Measurements from ENCODE around the gene RIT2. TPM values are rescaled to one million over a fixed set of nuclear protein-coding genes. Genes with fewer than 3 reads are reported as not detected.

Gene RIT2
- not detected for total RNA-seq

- TF ChIP-seq CTCF (IDR thresholded peaks at IDR 0.05; ENCODE audit: low read depth): no peak
Measured at GRCh38 chr18:43115076-43115921, at the start of gene RIT2. Gene RIT2, minus strand, starts transcription at chr18:43115685.

- no peak for TF ChIP-seq CTCF (IDR thresholded peaks at IDR 0.05; ENCODE audit: low read depth)
Measured at GRCh38 chr18:43161528-43161927, 46.0 kb upstream of the RIT2 start.

GRCh38 chr18:43160509-43160908, 45.0 kb upstream of the RIT2 start:
- TF ChIP-seq CTCF (IDR thresholded peaks at IDR 0.05; ENCODE audit: low read depth): no peak

- TF ChIP-seq CTCF (IDR thresholded peaks at IDR 0.05; ENCODE audit: low read depth): no peak
Measured at GRCh38 chr18:43159926-43160325, 44.4 kb upstream of the RIT2 start.

GRCh38 chr18:43159086-43159770, 43.7 kb upstream of the RIT2 start:
- no peak for TF ChIP-seq CTCF (IDR thresholded peaks at IDR 0.05; ENCODE audit: low read depth)

- no peak for TF ChIP-seq CTCF (IDR thresholded peaks at IDR 0.05; ENCODE audit: low read depth)
Measured at GRCh38 chr18:43158381-43158780, 42.9 kb upstream of the RIT2 start.

- TF ChIP-seq CTCF (IDR thresholded peaks at IDR 0.05; ENCODE audit: low read depth): no peak
Measured at GRCh38 chr18:43155842-43156241, 40.4 kb upstream of the RIT2 start.

All from subcutaneous adipose tissue (tissue), 4 donors.